Esophagus squamous epithelium (tissue), 5 donors: ENCODE data around the gene LDLRAD4. TPM values are rescaled to one million over a fixed set of nuclear protein-coding genes. Genes with fewer than 3 reads are reported as not detected.
"Not testable (repeated sequence)": the region's sequence is repeated elsewhere in the genome, so short reads cannot be mapped to it uniquely, and the experiment has no call there.

Experiments used
- DNase-seq: peaks from one replicate; lab custom pipeline; 2025; lab: John Stamatoyannopoulos, UW
- H3K27ac ChIP-seq, 4 donors: fragments of 200-600 bp; sonication (generic); one replicate each; pipeline ENCODE4 v1.5.1; 2016 to 2019; ENCODE audit warnings: mild to moderate bottlenecking in 1 of 4
- H3K27me3 ChIP-seq, 4 donors: fragments of 200-600 bp; sonication (generic); 1 replicate in 3 of 4; 2 replicates in 1 of 4; pipeline versions ENCODE4 v1.5.1 to v1.6.0; 2017 to 2021; ENCODE audit warnings: antibody characterized with exemption in 1 of 4
- H3K36me3 ChIP-seq, 3 donors: fragments of 200-600 bp; sonication (generic); one replicate each; pipeline ENCODE4 v1.5.1; 2016 to 2019
- H3K4me1 ChIP-seq, 3 donors: fragments of 200-600 bp; sonication (generic); one replicate each; pipeline ENCODE4 v1.5.1; 2017 to 2019
- H3K4me3 ChIP-seq, 4 donors: fragments of 200-600 bp; sonication (generic); 1 replicate in 3 of 4; 2 replicates in 1 of 4; pipeline ENCODE4 v1.5.1; 2016 to 2019; ENCODE audit warnings: mild to moderate bottlenecking in 2 of 4, moderate library complexity in 1 of 4
- H3K9me3 ChIP-seq, 3 donors: fragments of 200-600 bp; sonication (generic); one replicate each; pipeline ENCODE4 v1.5.1; 2016 to 2019
- POLR2A ChIP-seq, 4 donors: fragments of 450-650 bp; IDR thresholded peaks; one replicate each; pipeline ENCODE4 v1.6.1; 2017; ENCODE audit warnings: antibody characterized with exemption in 4 of 4, mild to moderate bottlenecking in 4 of 4, moderate library complexity in 3 of 4
- whole genome bisulfite sequencing, 2 donors: methylation state at CpG; one replicate each; pipeline ENCODE4 v1.1.5; 2018; 5-methylcytosine and 5-hydroxymethylcytosine counted together
- intact Hi-C: fragments of 100-400 bp; cut with DNase I; formaldehyde crosslinking; loops from one replicate; pipeline ENCODE4 v1.15.0; 2022
- total RNA-seq, 4 donors: library from RNA; depleted of rRNA; stranded (reverse); fragments of >200 nt; gene quantifications; one replicate each; pipeline ENCODE4 v1.1.0, GENCODE V29; 2016
- TF ChIP-seq, protein P1 (sequence below), 6 experiments: fragments of 450-650 bp in 4 of 6; fragments of 200-600 bp in 2 of 6; sonication (generic) in 2 of 6; IDR thresholded peaks; one replicate each; pipeline ENCODE4 v1.5.1; 2016 to 2019; ENCODE audit warnings: antibody characterized with exemption in 6 of 6, mild to moderate bottlenecking in 4 of 6, moderate library complexity in 4 of 6
- donor health status: DM: yes; HTN: yes; CAD: no.

Gene LDLRAD4
- total RNA-seq, 4 donors from 2014 or later = 0.91 to 17.9 (median 6.8) TPM

DNA sequence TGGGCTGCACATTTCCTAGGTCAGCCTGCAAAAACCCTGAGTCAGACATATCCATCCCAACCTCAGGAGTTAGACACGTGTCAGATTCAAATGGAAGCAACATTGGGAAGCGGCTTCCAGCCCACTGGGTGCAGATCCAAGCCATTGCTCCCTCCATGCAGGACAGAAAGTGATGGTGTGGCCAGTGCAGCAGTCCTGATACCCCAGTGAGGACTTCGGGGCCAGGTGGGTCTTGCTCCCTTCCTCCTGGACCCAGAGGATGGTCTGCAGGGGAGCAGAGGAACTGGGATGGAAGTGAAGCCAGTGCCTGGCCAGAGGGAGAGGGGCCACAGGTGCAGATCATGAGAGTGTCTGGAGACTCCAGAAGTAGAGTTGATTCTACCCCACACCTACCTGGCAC, 255.8 kb downstream of the LDLRAD4 start:
- intact Hi-C loops = no loop called here
- H3K27ac ChIP-seq = no peak overlapping the region
- no peaks in the 10 kb centered on the region for H3K36me3 ChIP-seq
- peaks cover 0 to 6% (median 0%) of the 10 kb centered on the region in 3 donors for H3K4me1 ChIP-seq
- no peak overlapping the region for H3K4me3 ChIP-seq
- no peaks in the 10 kb centered on the region for H3K9me3 ChIP-seq
- DNase-seq = no peak
- 83% methylated on average over 2 of the region's 3 CpGs; no CpG with 5 or more reads in 1 of the 2 donors for WGBS, 2 donors
- H3K27me3 ChIP-seq = no peaks in the 10 kb centered on the region
- TF ChIP-seq, protein P1, sequence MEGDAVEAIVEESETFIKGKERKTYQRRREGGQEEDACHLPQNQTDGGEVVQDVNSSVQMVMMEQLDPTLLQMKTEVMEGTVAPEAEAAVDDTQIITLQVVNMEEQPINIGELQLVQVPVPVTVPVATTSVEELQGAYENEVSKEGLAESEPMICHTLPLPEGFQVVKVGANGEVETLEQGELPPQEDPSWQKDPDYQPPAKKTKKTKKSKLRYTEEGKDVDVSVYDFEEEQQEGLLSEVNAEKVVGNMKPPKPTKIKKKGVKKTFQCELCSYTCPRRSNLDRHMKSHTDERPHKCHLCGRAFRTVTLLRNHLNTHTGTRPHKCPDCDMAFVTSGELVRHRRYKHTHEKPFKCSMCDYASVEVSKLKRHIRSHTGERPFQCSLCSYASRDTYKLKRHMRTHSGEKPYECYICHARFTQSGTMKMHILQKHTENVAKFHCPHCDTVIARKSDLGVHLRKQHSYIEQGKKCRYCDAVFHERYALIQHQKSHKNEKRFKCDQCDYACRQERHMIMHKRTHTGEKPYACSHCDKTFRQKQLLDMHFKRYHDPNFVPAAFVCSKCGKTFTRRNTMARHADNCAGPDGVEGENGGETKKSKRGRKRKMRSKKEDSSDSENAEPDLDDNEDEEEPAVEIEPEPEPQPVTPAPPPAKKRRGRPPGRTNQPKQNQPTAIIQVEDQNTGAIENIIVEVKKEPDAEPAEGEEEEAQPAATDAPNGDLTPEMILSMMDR (IDR thresholded peaks at IDR 0.05) = no peak
- no peak for TF ChIP-seq POLR2A (IDR thresholded peaks at IDR 0.05)

DNA sequence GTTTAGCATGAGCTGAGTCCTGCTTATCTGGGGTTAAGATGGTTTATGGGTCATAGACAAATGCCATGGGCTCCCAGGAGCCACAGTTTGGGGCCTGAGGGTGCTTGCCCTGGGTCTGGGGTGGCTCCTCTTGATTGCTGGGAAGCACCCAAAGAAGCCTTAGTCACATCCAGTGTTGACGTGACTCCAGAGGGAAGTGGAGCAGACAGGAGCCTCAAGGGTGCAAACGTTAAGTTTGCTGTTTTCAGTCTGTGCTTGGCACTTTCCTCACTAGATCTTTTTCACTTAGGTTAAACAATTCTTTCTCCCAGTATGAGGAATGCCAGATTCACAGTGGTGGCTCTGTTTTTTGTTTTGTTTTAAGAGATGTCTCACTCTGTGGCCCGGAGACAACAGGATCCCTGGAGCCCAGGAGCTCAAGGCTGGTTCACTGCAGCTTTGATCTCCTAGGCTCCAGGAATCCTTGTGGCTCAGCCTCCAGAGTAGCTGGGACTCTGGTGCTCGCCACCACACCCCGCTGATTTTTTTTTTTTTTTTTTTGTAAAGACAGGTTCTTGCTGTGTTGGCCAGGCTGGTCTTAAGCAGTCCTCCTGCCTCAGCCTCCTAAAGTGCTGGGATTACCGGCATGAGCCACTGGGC, 256.5 kb downstream of the LDLRAD4 start:
- no peaks in the 10 kb centered on the region for H3K27me3 ChIP-seq

DNA sequence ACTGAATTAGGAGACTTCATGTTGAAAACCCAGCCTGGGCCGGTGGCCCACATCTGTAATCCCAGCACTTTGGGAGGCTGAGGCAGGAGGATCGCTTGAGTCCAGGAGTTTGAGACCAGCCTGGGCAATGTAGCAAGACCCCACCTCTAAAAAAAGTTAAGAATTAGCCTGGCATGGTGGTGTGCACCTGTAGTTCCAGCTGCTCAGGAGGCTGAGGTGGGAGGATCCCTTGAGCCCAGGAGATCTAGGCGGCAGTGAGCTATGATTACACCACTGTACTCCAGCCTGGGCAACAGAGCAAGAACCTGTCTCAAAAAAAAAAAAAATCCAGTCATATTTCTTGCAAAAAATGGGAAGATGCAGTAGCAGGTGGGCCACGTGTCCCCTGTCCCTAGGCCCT, 257.8 kb downstream of the LDLRAD4 start:
- H3K9me3 ChIP-seq, H3K4me1 ChIP-seq, DNase-seq, H3K4me3 ChIP-seq, H3K36me3 ChIP-seq, H3K27ac ChIP-seq, intact Hi-C loops, H3K27me3 ChIP-seq: not testable (repeated sequence)
- WGBS, 2 donors = 86 to 90% methylated on average over 4 of the region's 4 CpGs

More for the DNA sequence above, 256.5 kb downstream of the LDLRAD4 start:
- no peak overlapping the region for H3K4me3 ChIP-seq
- WGBS, 2 donors = 68 to 75% methylated on average over 6 of the region's 6 CpGs
- no peaks in the 10 kb centered on the region for H3K36me3 ChIP-seq
- intact Hi-C loops = no loop called here
- H3K9me3 ChIP-seq = no peaks in the 10 kb centered on the region
- DNase-seq = no peak
- TF ChIP-seq, protein P1 (IDR thresholded peaks at IDR 0.05) = no peak
- no peak for TF ChIP-seq POLR2A (IDR thresholded peaks at IDR 0.05)
- H3K27ac ChIP-seq = no peak overlapping the region
- peaks cover 0 to 6% (median 0%) of the 10 kb centered on the region in 3 donors for H3K4me1 ChIP-seq

DNA sequence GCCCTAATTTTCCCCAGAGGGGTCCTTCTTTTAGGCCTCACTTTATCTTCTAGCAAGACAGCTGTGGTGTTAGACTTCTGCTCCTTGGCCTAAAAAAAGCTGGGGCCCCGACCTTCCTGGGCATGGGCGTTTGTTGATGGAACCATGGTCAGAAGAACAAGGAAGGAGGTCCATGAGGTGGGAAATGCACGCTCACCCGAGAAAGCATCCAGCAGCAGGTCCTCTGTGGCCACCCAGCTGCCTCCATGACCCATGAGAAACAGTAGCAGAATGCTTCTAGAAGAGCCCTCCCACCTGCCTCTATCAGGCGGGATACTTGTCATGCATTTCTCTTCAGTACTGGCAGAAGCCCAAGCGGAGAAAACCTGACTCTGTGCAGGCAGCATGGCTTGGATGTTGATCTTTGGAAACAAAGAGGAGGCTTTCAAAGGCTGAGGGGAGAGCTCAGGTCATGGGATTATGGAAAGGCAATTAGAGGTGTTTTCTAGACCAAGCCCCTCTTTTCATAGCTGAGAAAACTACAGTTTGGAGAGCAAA, 258.7 kb downstream of the LDLRAD4 start:
- WGBS, 2 donors = 69 to 86% methylated on average over 6 of the region's 6 CpGs
- Histone ChIP-seq H3K4me3 (no peak overlapping the region), H3K27ac (no peak overlapping the region), H3K36me3 (no peaks in the 10 kb centered on the region), H3K9me3 (no peaks in the 10 kb centered on the region), H3K4me1 (peaks cover 0 to 4% (median 0%) of the 10 kb centered on the region in 3 donors), H3K27me3 (no peaks in the 10 kb centered on the region)
- TF ChIP-seq POLR2A (IDR thresholded peaks at IDR 0.05) = no peak
- TF ChIP-seq, protein P1 (IDR thresholded peaks at IDR 0.05) = no peak
- intact Hi-C loops = no loop called here
- DNase-seq = no peak

DNA sequence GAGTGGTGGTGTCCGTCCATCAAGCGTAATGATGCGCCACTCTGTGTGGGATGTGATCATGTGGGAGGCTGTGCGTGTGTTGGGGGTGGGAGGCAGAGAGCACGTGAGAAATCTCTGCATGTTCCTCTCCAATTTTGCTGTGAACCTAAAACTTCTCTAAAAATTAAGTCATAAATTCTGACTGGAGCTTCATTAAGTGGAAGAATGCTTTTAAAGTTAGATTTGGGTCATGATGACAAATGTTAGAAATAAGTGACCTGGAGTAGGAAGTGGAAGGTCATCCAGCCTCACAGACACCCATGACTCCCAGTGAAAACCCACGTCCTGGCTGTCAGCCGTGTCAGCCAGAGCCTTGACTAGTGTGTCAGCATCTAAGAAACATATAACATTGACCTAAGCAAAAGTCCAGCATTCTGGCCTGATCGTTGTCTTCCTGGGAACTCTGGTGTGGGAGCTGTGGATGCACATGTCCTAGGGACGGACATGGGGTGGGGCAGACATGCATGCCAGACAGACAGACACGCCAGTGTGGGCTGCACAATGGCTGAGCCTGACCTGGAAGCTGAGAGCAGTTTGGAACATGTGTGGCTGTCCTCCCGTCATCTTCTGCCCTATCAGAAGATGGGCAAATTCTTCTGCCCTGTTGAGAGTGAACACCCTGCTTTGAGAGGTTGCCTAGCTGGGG, 262.2 kb downstream of the LDLRAD4 start:
- intact Hi-C loops = no loop called here
- Histone ChIP-seq H3K27me3 (no peaks in the 10 kb centered on the region), H3K9me3 (no peaks in the 10 kb centered on the region), H3K27ac (no peak overlapping the region), H3K4me1 (no peaks in the 10 kb centered on the region), H3K4me3 (no peak overlapping the region), H3K36me3 (no peaks in the 10 kb centered on the region)
- no peak for DNase-seq
- WGBS, 2 donors = 77% methylated on average over 8 to 10 of the region's 11 CpGs
- TF ChIP-seq, protein P1 (IDR thresholded peaks at IDR 0.05) = no peak
- no peak for TF ChIP-seq POLR2A (IDR thresholded peaks at IDR 0.05)
